H1 (cell line): ENCODE measurements around the gene DCDC1. TPM values are rescaled to one million over a fixed set of nuclear protein-coding genes. Genes with fewer than 3 reads are reported as not detected.

Experiments
- CTCF ChIA-PET: fragments of 300-600 bp; sonication (Branson Sonifier 250); formaldehyde crosslinking; loops from one replicate; lab custom pipeline; 2021; ENCODE audit not compliant: partially characterized antibody; lab: Charles Lee
- POLR2A ChIA-PET: fragments of 300-600 bp; sonication (Branson Sonifier 250); formaldehyde crosslinking; loops from one replicate; lab custom pipeline; 2021; ENCODE audit warnings: inconsistent platforms; ENCODE audit not compliant: partially characterized antibody; lab: Charles Lee
- DNase-seq, 2 experiments: peaks; one replicate each; pipeline versions ENCODE4 v3.0.0 to v3.0.0-alpha.2; 2010 to 2022; ENCODE audit warnings: low spot score in 2 of 2, low read depth in 1 of 2, mixed read lengths in 1 of 2
- FAIRE-seq: peaks from 2 replicates; lab custom pipeline; 2011; peaks lifted over from hg19 to GRCh38; lab: Jason Lieb, UNC
- H2AFZ ChIP-seq: 2 replicates; pipeline ENCODE4 v1.8.1; 2012; ENCODE audit warnings: low read length, inconsistent platforms
- H2AK5ac ChIP-seq: 2 replicates; pipeline ENCODE4 v1.6.1; 2013; ENCODE audit warnings: low read depth, low read length
- H2BK120ac ChIP-seq: replicated peaks from 2 replicates; pipeline ENCODE3; 2013; ENCODE audit warnings: low read depth, low read length, inconsistent platforms
- H2BK12ac ChIP-seq: 2 replicates; pipeline ENCODE4 v1.6.1; 2013; ENCODE audit warnings: low read depth, low read length
- H2BK15ac ChIP-seq: 2 replicates; pipeline ENCODE4 v1.6.1; 2013; ENCODE audit warnings: low read length
- H2BK20ac ChIP-seq: 2 replicates; pipeline ENCODE4 v1.6.1; 2013; ENCODE audit warnings: low read length
- H2BK5ac ChIP-seq: 2 replicates; pipeline ENCODE4 v1.6.1; 2013; ENCODE audit warnings: low read depth, low read length
- H3K14ac ChIP-seq: 2 replicates; pipeline ENCODE4 v1.6.1; 2013; ENCODE audit warnings: inconsistent platforms; ENCODE audit not compliant: insufficient read length
- H3K18ac ChIP-seq: 2 replicates; pipeline ENCODE4 v1.6.1; 2013; ENCODE audit warnings: low read length; ENCODE audit errors: extremely low read depth
- H3K23ac ChIP-seq: 2 replicates; pipeline ENCODE4 v1.6.1; 2013; ENCODE audit warnings: inconsistent platforms; ENCODE audit not compliant: insufficient read length
- H3K23me2 ChIP-seq: 2 replicates; pipeline ENCODE4 v1.6.1; 2013; ENCODE audit warnings: low read depth, low read length
- H3K27ac ChIP-seq: 2 replicates; pipeline ENCODE4 v1.6.1; 2011; ENCODE audit warnings: low read depth, low read length, inconsistent platforms
- H3K27me3 ChIP-seq, 4 experiments: replicated peaks in 1 of 4; 1 replicate in 1 of 4; 2 replicates in 3 of 4; pipeline versions ENCODE4 v1.6.1 to v1.8.1; 2011 to 2013; ENCODE audit warnings: low read length in 3 of 4, mild to moderate bottlenecking in 3 of 4, inconsistent platforms in 2 of 4, mixed read lengths in 2 of 4, moderate library complexity in 1 of 4; ENCODE audit not compliant: control insufficient read depth in 3 of 4, insufficient read depth in 3 of 4; ENCODE audit errors: extremely low read depth in 1 of 4
- H3K36me3 ChIP-seq, 4 experiments: 2 replicates each; pipeline versions ENCODE4 v1.6.1 to v1.8.1; 2011 to 2013; ENCODE audit warnings: mild to moderate bottlenecking in 4 of 4, low read length in 3 of 4, moderate library complexity in 2 of 4, control low read depth in 1 of 4, inconsistent platforms in 1 of 4; ENCODE audit not compliant: insufficient read depth in 4 of 4, control insufficient read depth in 2 of 4
- H3K4ac ChIP-seq: replicated peaks from 2 replicates; pipeline ENCODE3; 2013; ENCODE audit warnings: low read length, low read depth, mixed read lengths, inconsistent platforms; ENCODE audit not compliant: insufficient read length
- H3K4me1 ChIP-seq, 4 experiments: replicated peaks in 1 of 4; 1 replicate in 1 of 4; 2 replicates in 3 of 4; pipeline versions ENCODE4 v1.6.1 to v1.8.1; 2011 to 2013; ENCODE audit warnings: low read length in 3 of 4, inconsistent platforms in 2 of 4, mixed read lengths in 1 of 4; ENCODE audit not compliant: insufficient read depth in 4 of 4, control insufficient read depth in 3 of 4
- H3K4me2 ChIP-seq, 2 experiments: 2 replicates each; pipeline versions ENCODE4 v1.6.1 to v1.8.1; 2011 to 2013; ENCODE audit warnings: low read depth in 2 of 2, low read length in 2 of 2, control low read depth in 1 of 2, inconsistent platforms in 1 of 2, mild to moderate bottlenecking in 1 of 2; ENCODE audit not compliant: insufficient read depth in 1 of 2
- H3K4me3 ChIP-seq, 4 experiments: fragments of 200-600, 300-600 bp in 1 of 4; sonication (generic), shearing (Covaris generic), sonication (Bioruptor Twin) in 1 of 4; 2 replicates each; pipeline versions ENCODE4 v1.5.1 to v1.8.1; 2011 to 2016; ENCODE audit warnings: low read length in 4 of 4, low read depth in 3 of 4, control low read depth in 2 of 4, inconsistent platforms in 2 of 4, mild to moderate bottlenecking in 2 of 4, mixed read lengths in 1 of 4, moderate library complexity in 1 of 4; ENCODE audit not compliant: insufficient read depth in 2 of 4; ENCODE audit errors: extremely low read depth in 1 of 4
- H3K56ac ChIP-seq: replicated peaks from 2 replicates; pipeline ENCODE3; 2013; ENCODE audit warnings: low read depth, mild to moderate bottlenecking, mixed read lengths, low read length, inconsistent platforms; ENCODE audit not compliant: insufficient read length
- H3K79me1 ChIP-seq: 2 replicates; pipeline ENCODE4 v1.6.1; 2013; ENCODE audit warnings: low read depth, low read length, control low read depth
- H3K79me2 ChIP-seq, 2 experiments: 2 replicates each; pipeline versions ENCODE4 v1.6.1 to v1.8.1; 2012 to 2013; ENCODE audit warnings: low read length in 2 of 2, mild to moderate bottlenecking in 2 of 2, inconsistent platforms in 1 of 2; ENCODE audit not compliant: insufficient read depth in 2 of 2, control insufficient read depth in 1 of 2
- H3K9ac ChIP-seq, 4 experiments: replicated peaks in 1 of 4; 1 replicate in 1 of 4; 2 replicates in 3 of 4; pipeline versions ENCODE4 v1.6.1 to v1.8.1; 2011 to 2013; ENCODE audit warnings: low read depth in 3 of 4, low read length in 3 of 4, control low read depth in 2 of 4, mild to moderate bottlenecking in 2 of 4, moderate library complexity in 2 of 4, inconsistent platforms in 1 of 4; ENCODE audit errors: extremely low read depth in 1 of 4
- H3K9me3 ChIP-seq, 2 experiments: 2 replicates each; pipeline versions ENCODE4 v1.6.1 to v1.8.1; 2012 to 2013; ENCODE audit warnings: mild to moderate bottlenecking in 2 of 2, moderate library complexity in 2 of 2, control low read depth in 1 of 2, inconsistent platforms in 1 of 2, low read depth in 1 of 2, low read length in 1 of 2, mixed read lengths in 1 of 2; ENCODE audit not compliant: insufficient read depth in 2 of 2
- H4K20me1 ChIP-seq, 2 experiments: replicated peaks in 1 of 2; 2 replicates each; pipeline versions ENCODE3 to v1.8.1; 2011 to 2013; ENCODE audit warnings: inconsistent platforms in 2 of 2, low read length in 2 of 2, mild to moderate bottlenecking in 1 of 2; ENCODE audit not compliant: insufficient read depth in 2 of 2, control insufficient read depth in 1 of 2
- H4K5ac ChIP-seq: 2 replicates; pipeline ENCODE4 v1.6.1; 2013; ENCODE audit warnings: low read length, low read depth, mixed read lengths, inconsistent platforms; ENCODE audit not compliant: insufficient read length
- H4K8ac ChIP-seq: 2 replicates; pipeline ENCODE4 v1.8.0; 2013; ENCODE audit warnings: mild to moderate bottlenecking, moderate library complexity, low read length, inconsistent platforms; ENCODE audit not compliant: insufficient read depth; ENCODE audit errors: extremely low read depth
- H4K91ac ChIP-seq: replicated peaks from 2 replicates; pipeline ENCODE3; 2013; ENCODE audit warnings: low read length, mixed read lengths, inconsistent platforms; ENCODE audit not compliant: insufficient read length
- TAF1 ChIP-seq: IDR thresholded peaks from 2 replicates; pipeline ENCODE4 v1.6.1; 2011; ENCODE audit warnings: mild to moderate bottlenecking, low read depth, low read length
- WGBS, 2 experiments: shearing (Covaris generic) in 1 of 2; methylation state at CpG; one replicate each; pipeline versions ENCODE4 v1.1.6 to v1.1.7; 2013 to 2015; ENCODE audit warnings: low lambda C conversion rate in 2 of 2, mixed read lengths in 2 of 2, inconsistent platforms in 1 of 2, low coverage in 1 of 2, missing lambda C conversion rate in 1 of 2; ENCODE audit not compliant: insufficient replicate concordance in 2 of 2, insufficient coverage in 1 of 2, insufficient read length in 1 of 2; ENCODE audit errors: extremely low coverage in 1 of 2, missing lambda C conversion rate in 1 of 2; 5-methylcytosine and 5-hydroxymethylcytosine counted together
- polyA plus RNA-seq, 7 experiments: library from polyadenylated mRNA; depleted of rRNA in 3 of 7; stranded (reverse) in 5 of 7; unstranded in 2 of 7; fragments of >200 nt in 5 of 7; fragments of 200-250 nt in 2 of 7; gene quantifications; 1 replicate in 5 of 7; 2 replicates in 1 of 7; 4 replicates in 1 of 7; pipeline versions ENCODE4 v1.2.1 to v1.2.3, GENCODE V29; 2011 to 2013; ENCODE audit warnings: missing spikeins in 2 of 7, mixed read lengths in 2 of 7
- total RNA-seq: library from RNA; stranded (reverse); fragmentation: NEBNext Ultra II Directional; extraction: Animal tissue kit (Norgen Biotek cat#: 25700); gene quantifications from 2 replicates; pipeline ENCODE4 v1.2.1, GENCODE V29; 2021

The DCDC1 gene
- total and polyA plus RNA-seq, 2 of the 8 experiments (the other 6 are each of a cell fraction or from before 2014, with no cell fraction given), result 0.15 to 0.56 TPM

- Histone ChIP-seq H3K4me3 (no peak overlapping the region), H3K36me3 (no peaks in the 10 kb centered on the region; a peak in 1 of 8 replicates), H3K27ac (no peak overlapping the region), H3K4me2 (no peak overlapping the region), H3K27me3 (no peaks in the 10 kb centered on the region), H3K18ac (no peak overlapping the region), H3K9me3 (peaks cover 4 to 6% of the 10 kb centered on the region in 2 experiments; a peak in 2 of 4 replicates), H2BK120ac (no peak overlapping the region), H2BK5ac (no peak overlapping the region), H4K5ac (no peak overlapping the region), H3K14ac (no peak overlapping the region), H3K9ac (no peak overlapping the region), H2BK12ac (no peak overlapping the region), H3K56ac (no peak overlapping the region), H3K23ac (no peak overlapping the region), H3K4ac (no peak overlapping the region), H3K4me1 (no peaks in the 10 kb centered on the region), H2BK15ac (no peak overlapping the region), H4K8ac (no peak overlapping the region), H4K91ac (no peak overlapping the region), H3K23me2 (no peaks in the 10 kb centered on the region), H4K20me1 (no peaks in the 10 kb centered on the region), H2AFZ (no peak overlapping the region), H2BK20ac (no peak overlapping the region), H3K79me2 (no peaks in the 10 kb centered on the region), H2AK5ac (no peak overlapping the region), H3K79me1 (no peaks in the 10 kb centered on the region)
- FAIRE-seq, result no peak
- CTCF ChIA-PET, result interaction anchor here (1.1 kb wide), 1 partner anchor 1136 kb away, joined by 3 read pairs; no protein-coding TSS in a partner anchor
- no peak for DNase-seq
- POLR2A ChIA-PET, result no interaction called here
- TF ChIP-seq TAF1, result no peak
- TF ChIP-seq, all 59 proteins: peak for 0
- WGBS, 2 experiments, result 85% methylated on average over 2 of the region's 2 CpGs; no CpG with 5 or more reads in 1 of the 2 experiments
Measured at GRCh38 chr11:30935861-30936260, 433.7 kb downstream of the DCDC1 start.
